ENCODE results near the gene MYO18A.

The MYO18A gene

DNA sequence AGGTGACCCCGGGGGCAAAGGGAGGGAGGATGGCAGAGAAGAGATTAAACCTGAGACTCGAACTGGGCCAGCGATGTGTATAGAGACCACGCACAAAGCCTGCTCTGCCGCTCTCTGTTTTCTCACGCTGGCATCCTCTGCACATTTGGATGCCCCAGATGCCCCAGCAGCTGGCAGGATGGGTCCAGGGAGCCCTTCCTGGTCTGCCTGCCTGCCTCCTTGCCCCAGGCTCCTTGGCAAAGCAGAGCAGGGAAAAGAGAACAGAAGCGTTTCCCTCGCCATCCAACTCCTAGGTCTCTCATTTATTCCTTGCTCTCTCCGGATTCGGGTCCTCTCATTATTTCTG is 142.5 kb downstream of the MYO18A start:
- no peak for DNase-seq (ENCODE audit: low read depth in 2 of 2)

DNA sequence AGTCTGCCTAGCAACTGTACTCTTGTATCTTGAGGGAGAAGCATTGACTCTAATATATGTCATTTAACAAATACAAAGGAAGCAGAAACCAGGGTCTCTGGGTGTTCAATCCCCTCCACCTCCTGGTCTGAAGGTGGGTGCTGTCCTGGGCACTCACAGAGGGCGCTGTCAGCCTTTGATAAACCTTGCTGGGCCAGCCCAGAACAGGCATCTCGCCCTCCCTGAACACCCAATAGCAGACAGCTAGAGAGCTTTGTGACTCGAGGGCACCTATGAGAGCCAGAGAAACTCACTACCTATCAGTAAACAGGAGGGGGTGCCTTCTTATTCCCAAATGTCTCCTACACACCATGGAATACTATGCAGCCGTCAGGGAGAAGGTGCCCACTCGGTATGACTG is 143.6 kb downstream of the MYO18A start:
- no peak for DNase-seq (ENCODE audit: low read depth in 2 of 2)

DNA sequence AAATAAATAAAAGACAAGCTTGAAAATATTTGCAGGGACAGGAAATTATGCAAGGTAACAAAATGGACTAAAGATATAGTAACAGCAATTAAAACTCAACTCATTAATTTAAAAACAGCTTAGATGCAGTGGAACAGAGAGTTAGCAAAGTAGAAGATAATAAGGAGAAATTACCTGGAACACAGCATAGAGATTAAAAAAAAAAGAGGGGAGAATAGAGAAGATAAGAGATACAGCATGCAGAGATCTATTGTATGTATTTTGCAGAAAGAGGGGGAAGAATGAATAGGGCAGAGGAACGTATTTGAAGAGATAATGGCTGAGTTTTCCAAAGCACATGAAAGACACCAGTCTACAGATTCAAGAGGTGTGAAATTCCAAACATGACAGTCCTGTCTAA is 145.7 kb downstream of the MYO18A start:
- no peak for DNase-seq (ENCODE audit: low read depth in 2 of 2)

DNA sequence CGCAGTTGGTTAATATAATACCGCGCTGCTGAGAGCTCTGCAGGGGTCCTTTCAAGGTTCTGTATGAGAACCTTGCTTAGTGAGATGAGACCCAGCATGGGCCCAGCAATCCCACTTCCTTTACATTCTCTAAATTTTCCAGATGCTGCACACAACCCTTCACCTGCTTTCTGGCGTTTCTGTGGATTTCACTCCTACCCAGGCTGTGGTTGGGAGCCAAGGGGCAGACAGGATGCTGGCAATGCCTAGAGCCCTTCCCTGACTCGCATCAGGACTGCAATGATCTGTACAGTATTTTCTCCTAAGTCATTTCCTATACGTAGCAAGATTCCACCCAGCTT is 147.4 kb downstream of the MYO18A start:
- DNase-seq (ENCODE audit: low read depth in 2 of 2) = no peak

DNA sequence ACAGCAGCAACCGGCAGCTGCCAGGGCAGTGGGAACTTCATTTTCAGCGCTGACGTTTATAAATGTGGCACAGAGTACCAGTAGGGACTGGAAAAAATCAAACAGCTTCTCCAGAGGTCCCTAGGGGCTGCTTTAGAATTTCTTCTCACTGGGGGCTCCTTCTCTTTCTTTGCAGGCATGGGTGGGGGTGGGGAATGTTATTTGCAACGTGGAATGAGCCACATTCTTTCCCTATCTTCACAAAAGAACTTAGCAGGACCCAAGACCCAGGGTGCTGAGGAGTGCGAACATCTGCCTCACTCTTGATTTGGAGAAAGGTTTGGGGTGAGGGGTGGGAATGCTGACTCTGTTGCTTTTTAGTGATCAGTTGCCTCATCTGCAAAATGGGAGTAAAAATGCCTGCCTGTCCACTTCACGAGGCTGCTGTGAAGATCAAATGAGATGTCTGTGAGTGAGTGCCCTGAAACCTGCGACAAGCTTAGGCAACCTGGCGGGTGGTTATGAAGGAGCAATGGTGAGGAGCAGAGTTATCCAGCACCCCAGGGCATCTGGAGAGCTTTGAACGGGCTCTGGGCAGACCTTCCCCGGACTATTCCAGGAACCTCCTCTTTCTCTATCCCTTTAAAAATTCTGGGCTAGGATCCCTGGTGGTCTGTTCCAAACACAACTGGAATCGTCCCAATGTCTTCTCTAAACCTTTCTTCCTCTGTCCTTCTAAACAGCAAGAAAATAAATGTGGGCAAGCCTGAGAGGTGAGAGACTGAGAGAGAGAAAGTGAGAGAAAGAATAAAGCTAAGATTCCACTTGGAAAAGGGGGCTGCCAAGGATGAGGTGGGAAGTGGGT is 148.0 kb downstream of the MYO18A start:
- DNase-seq (ENCODE audit: low read depth in 2 of 2) = no peak

DNA sequence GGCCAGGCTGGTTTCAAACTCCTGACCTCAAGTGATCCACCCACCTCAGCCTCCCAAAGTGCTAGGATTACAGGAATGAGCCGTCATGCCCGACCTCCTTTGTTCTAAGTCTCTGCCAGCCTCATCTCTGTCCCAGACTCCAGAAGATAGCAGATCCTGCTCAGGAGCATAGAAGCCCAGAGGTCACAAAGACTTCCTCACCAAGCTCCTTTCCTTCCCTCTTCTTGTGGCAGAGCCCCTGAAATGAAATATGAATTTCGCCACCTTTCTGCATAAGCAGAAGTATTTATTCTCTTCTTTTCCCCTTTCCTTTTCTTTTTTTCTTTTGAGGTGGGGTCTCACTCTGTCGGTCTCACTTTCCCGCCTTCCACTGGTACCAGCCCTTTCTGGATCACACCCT is 148.7 kb downstream of the MYO18A start:
- no peak for DNase-seq (ENCODE audit: low read depth in 2 of 2)

DNA sequence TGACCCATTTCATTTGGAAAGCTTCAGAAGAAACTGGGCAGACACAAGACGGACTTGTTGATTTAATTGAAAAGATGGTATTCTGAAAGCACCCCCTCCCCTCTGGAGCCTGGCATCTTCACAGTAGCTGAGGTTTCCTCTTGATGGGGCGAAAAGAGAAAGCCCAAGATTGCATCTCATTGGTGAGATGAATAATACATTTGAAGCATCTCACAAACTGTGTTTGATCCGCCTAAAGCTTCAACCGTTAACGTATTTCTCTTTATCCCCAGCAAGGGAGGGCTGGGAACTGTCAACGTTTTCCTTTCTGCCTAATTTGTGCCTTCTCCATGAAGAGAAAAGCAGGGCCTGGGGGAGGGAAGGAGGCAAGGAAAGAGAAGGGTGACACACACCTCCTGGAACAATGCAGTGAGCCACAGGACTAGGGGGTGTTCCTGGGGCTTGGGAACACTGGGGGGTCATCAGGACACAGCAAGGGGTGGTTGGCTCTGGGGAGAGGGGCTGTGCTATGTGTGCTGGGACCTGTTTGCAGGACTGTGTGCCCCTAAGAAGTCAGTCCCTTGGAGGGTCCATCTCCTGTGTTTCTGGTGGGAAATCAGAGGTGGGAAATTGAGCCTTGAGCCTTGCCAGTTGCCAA is 155.8 kb downstream of the MYO18A start:
- DNase-seq (ENCODE audit: low read depth in 2 of 2) = no peak

DNA sequence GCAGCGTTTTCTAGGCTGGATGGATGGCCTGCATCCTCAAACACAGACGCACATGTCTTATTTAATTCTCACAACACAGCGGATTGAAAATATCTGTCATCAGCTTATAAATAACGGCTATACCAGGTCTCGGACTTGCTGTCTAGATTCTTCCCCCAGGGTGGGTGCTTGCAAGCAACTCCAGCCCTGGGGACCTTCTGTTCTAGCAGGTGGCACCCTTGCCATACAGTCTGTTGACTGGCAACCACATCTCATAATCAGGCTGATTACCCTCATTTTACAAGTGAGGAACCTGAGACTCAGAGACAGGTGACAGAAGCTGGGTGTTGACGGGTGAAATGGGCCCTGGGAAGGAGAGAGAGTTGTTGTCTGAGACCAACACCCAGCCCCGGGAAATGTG is 158.1 kb downstream of the MYO18A start:
- no peak for DNase-seq (ENCODE audit: low read depth in 2 of 2)

DNA sequence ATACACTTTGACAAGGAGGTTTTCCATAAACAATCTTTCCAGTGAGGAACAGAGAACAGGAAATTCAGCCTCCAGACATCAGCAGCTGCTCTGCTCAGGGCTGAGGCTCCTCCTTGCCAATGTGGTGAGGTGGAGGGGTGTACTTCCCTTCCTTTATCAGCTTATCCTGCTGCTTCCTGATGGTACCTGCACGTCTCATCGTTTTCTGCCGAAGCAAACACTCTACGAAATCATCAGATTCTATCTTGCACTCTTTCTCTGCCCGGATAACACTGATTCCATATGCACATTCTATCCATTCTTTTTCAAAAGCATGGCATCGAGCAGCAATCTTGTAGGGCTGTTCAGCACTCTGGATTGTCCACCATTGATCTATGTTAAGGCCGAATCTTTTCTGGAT is 159.0 kb downstream of the MYO18A start:
- no peak for DNase-seq (ENCODE audit: low read depth in 2 of 2)
